B cell (primary cell): ENCODE data around the gene DNAH10. TPM values are rescaled to one million over a fixed set of nuclear protein-coding genes. Genes with fewer than 3 reads are reported as not detected.

Experiments
- ATAC-seq: fragments of 200-7000 bp; cut with Tn5 transposase; one replicate; pipeline ENCODE4 v1.10.0; 2021; ENCODE audit warnings: low read depth, mild to moderate bottlenecking, moderate number of reproducible peaks, moderate library complexity
- CTCF ChIA-PET: fragments of 350-600 bp; sonication (Branson Sonifier 250); formaldehyde crosslinking; loops from one replicate; lab custom pipeline; 2021; ENCODE audit warnings: antibody characterized with exemption, inconsistent platforms; lab: Charles Lee
- POLR2A ChIA-PET: fragments of 350-600 bp; sonication (Branson Sonifier 250); formaldehyde crosslinking; loops from one replicate; lab custom pipeline; 2021; ENCODE audit warnings: antibody characterized with exemption; lab: Charles Lee
- DNase-seq: peaks from one replicate; pipeline ENCODE4 v3.0.0; 2013
- H2AFZ ChIP-seq: 2 replicates; pipeline ENCODE4 v1.6.1; 2012; ENCODE audit warnings: mild to moderate bottlenecking, low read depth, low read length; ENCODE audit not compliant: insufficient read depth, poor library complexity, severe bottlenecking
- H3K27ac ChIP-seq, 2 donors: 1 replicate in 1 of 2; 2 replicates in 1 of 2; pipeline ENCODE4 v1.5.1; 2012 to 2013; ENCODE audit warnings: low read length in 2 of 2, mild to moderate bottlenecking in 2 of 2, moderate library complexity in 1 of 2
- H3K27me3 ChIP-seq, 4 experiments: fragments of 200-600 bp in 1 of 4; sonication (generic) in 1 of 4; replicated peaks in 1 of 4; 1 replicate in 2 of 4; 2 replicates in 2 of 4; pipeline versions ENCODE4 v1.6.1 to v1.7.0; 2013 to 2016; ENCODE audit warnings: low read length in 3 of 4, mild to moderate bottlenecking in 2 of 4, mixed read lengths in 1 of 4, moderate library complexity in 1 of 4; ENCODE audit not compliant: insufficient read depth in 4 of 4, control insufficient read depth in 3 of 4; ENCODE audit errors: control extremely low read depth in 1 of 4
- H3K36me3 ChIP-seq, 2 experiments: replicated peaks in 1 of 2; 1 replicate in 1 of 2; 2 replicates in 1 of 2; pipeline versions ENCODE4 v1.6.1 to v1.7.1; 2013; ENCODE audit warnings: low read length in 1 of 2; ENCODE audit not compliant: insufficient read depth in 2 of 2, control insufficient read depth in 1 of 2; ENCODE audit errors: control extremely low read depth in 1 of 2, extremely low read depth in 1 of 2
- H3K4me1 ChIP-seq, 2 donors: fragments of 200-600 bp in 1 of 2; sonication (generic) in 1 of 2; 1 replicate in 1 of 2; 2 replicates in 1 of 2; pipeline versions ENCODE4 v1.5.1 to v1.6.1; 2013 to 2017; ENCODE audit warnings: low read length in 2 of 2; ENCODE audit not compliant: control insufficient read depth in 2 of 2, insufficient read depth in 2 of 2
- H3K4me2 ChIP-seq: replicated peaks from 2 replicates; pipeline ENCODE3; 2012; ENCODE audit warnings: mild to moderate bottlenecking, low read depth, low read length; ENCODE audit not compliant: poor library complexity, severe bottlenecking
- H3K4me3 ChIP-seq, 5 experiments: fragments of 200-600 bp in 1 of 5; sonication (generic) in 1 of 5; 1 replicate in 3 of 5; 2 replicates in 2 of 5; pipeline versions ENCODE4 v1.5.1 to v1.7.0; 2011 to 2016; ENCODE audit warnings: low read length in 4 of 5, mild to moderate bottlenecking in 4 of 5, low read depth in 2 of 5, control low read depth in 1 of 5, moderate library complexity in 1 of 5; ENCODE audit not compliant: insufficient read depth in 1 of 5; ENCODE audit errors: control extremely low read depth in 1 of 5, extremely low read depth in 1 of 5
- H3K79me2 ChIP-seq: fragments of 200-600 bp; sonication (generic); one replicate; pipeline ENCODE4 v1.6.0; 2016; ENCODE audit warnings: low read length; ENCODE audit not compliant: control insufficient read depth, insufficient read depth
- H3K9ac ChIP-seq: fragments of 200-600 bp; sonication (generic); 2 replicates; pipeline ENCODE4 v1.6.1; 2017; ENCODE audit warnings: mild to moderate bottlenecking, low read length, moderate library complexity
- H3K9me3 ChIP-seq, 3 donors: one replicate each; pipeline versions ENCODE4 v1.6.1 to v1.7.1; 2013; ENCODE audit warnings: low read length in 2 of 3; ENCODE audit not compliant: control insufficient read depth in 2 of 3, insufficient read depth in 1 of 3; ENCODE audit errors: control extremely low read depth in 1 of 3
- H4K20me1 ChIP-seq: 2 replicates; pipeline ENCODE4 v1.6.0; 2012; ENCODE audit warnings: mild to moderate bottlenecking, low read length; ENCODE audit not compliant: insufficient read depth, control insufficient read depth, poor library complexity, severe bottlenecking
- H3K27ac Mint-ChIP-seq: one replicate; pipeline ENCODE4 v1.8.0; 2021; ENCODE audit warnings: mixed read lengths
- H3K27me3 Mint-ChIP-seq: one replicate; pipeline ENCODE4 v1.8.0; 2021; ENCODE audit warnings: mixed read lengths
- H3K4me1 Mint-ChIP-seq: one replicate; pipeline ENCODE4 v1.8.0; 2021; ENCODE audit warnings: mixed read lengths
- H3K4me3 Mint-ChIP-seq: one replicate; pipeline ENCODE4 v1.8.0; 2021; ENCODE audit warnings: mixed read lengths
- H3K9me3 Mint-ChIP-seq: one replicate; pipeline ENCODE4 v1.8.0; 2022; ENCODE audit warnings: mixed read lengths; ENCODE audit not compliant: insufficient read depth
- EZH2 ChIP-seq: IDR thresholded peaks from 2 replicates; pipeline ENCODE4 v1.6.1; 2012; ENCODE audit warnings: borderline replicate concordance, low read depth, mild to moderate bottlenecking, moderate library complexity, low read length; ENCODE audit not compliant: insufficient read depth, poor library complexity, severe bottlenecking
- WGBS: methylation state at CpG from one replicate; pipeline ENCODE4 v1.1.5; 2013; ENCODE audit warnings: missing lambda C conversion rate; ENCODE audit not compliant: insufficient coverage; 5-methylcytosine and 5-hydroxymethylcytosine counted together
- intact Hi-C: fragments of 100-400 bp; cut with micrococcal nuclease; formaldehyde crosslinking; loops from one replicate; pipeline ENCODE4 v1.10.0; 2022
- polyA plus RNA-seq: library from polyadenylated mRNA; depleted of rRNA; stranded (reverse); fragments of >200 nt; gene quantifications from 2 replicates; pipeline ENCODE4 v1.2.3, GENCODE V29; 2012
- total RNA-seq, 2 donors: library from RNA; stranded (reverse); fragments of 120-200 nt in 1 of 2; gene quantifications; 1 replicate in 1 of 2; 2 replicates in 1 of 2; pipeline versions ENCODE4 v1.2.3 to v1.2.4, GENCODE V29; 2013 to 2022
- TF ChIP-seq, protein P1 (sequence below): fragments of 200-600 bp; IDR thresholded peaks from one replicate; pipeline ENCODE4 v1.8.0; 2022; ENCODE audit warnings: antibody characterized with exemption, mild to moderate bottlenecking

Gene DNAH10
- total and polyA plus RNA-seq, 2 donors (not counting 1 experiment from before 2014, with no cell fraction given): 0.24 to 0.99 TPM

GRCh38 chr12:123772074-123772473 is 10.0 kb downstream of the DNAH10 start:
- H2AFZ ChIP-seq: no peak overlapping the region
- Mint-ChIP-seq H3K4me1 (peaks cover 5% of the 10 kb centered on the region), H3K4me3 (no peak overlapping the region), H3K27ac (no peak overlapping the region), H3K9me3 (peaks cover 5% of the 10 kb centered on the region), H3K27me3 (no peaks in the 10 kb centered on the region)
- H3K4me3 ChIP-seq: no peak overlapping the region
- H3K36me3 ChIP-seq: no peaks in the 10 kb centered on the region
- no peak overlapping the region for H3K27ac ChIP-seq
- H4K20me1 ChIP-seq: no peaks in the 10 kb centered on the region
- peaks cover 0 to 8% of the 10 kb centered on the region in 2 donors for H3K4me1 ChIP-seq
- 91% methylated on average over 3 of the region's 5 CpGs for WGBS
- no peaks in the 10 kb centered on the region for H3K79me2 ChIP-seq
- peaks cover 0 to 4% (median 0%) of the 10 kb centered on the region in 4 experiments for H3K27me3 ChIP-seq
- TF ChIP-seq EZH2: no peak
- TF ChIP-seq, protein P1, sequence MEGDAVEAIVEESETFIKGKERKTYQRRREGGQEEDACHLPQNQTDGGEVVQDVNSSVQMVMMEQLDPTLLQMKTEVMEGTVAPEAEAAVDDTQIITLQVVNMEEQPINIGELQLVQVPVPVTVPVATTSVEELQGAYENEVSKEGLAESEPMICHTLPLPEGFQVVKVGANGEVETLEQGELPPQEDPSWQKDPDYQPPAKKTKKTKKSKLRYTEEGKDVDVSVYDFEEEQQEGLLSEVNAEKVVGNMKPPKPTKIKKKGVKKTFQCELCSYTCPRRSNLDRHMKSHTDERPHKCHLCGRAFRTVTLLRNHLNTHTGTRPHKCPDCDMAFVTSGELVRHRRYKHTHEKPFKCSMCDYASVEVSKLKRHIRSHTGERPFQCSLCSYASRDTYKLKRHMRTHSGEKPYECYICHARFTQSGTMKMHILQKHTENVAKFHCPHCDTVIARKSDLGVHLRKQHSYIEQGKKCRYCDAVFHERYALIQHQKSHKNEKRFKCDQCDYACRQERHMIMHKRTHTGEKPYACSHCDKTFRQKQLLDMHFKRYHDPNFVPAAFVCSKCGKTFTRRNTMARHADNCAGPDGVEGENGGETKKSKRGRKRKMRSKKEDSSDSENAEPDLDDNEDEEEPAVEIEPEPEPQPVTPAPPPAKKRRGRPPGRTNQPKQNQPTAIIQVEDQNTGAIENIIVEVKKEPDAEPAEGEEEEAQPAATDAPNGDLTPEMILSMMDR: no peak
- no peak overlapping the region for H3K4me2 ChIP-seq
- H3K9me3 ChIP-seq: peaks cover 0 to 4% (median 4%) of the 10 kb centered on the region in 3 donors
- intact Hi-C loops: no loop called here
- ATAC-seq (no peak), DNase-seq (no peak)
- CTCF ChIA-PET: no interaction called here
- POLR2A ChIA-PET: no interaction called here
- H3K9ac ChIP-seq: no peak overlapping the region

DNA sequence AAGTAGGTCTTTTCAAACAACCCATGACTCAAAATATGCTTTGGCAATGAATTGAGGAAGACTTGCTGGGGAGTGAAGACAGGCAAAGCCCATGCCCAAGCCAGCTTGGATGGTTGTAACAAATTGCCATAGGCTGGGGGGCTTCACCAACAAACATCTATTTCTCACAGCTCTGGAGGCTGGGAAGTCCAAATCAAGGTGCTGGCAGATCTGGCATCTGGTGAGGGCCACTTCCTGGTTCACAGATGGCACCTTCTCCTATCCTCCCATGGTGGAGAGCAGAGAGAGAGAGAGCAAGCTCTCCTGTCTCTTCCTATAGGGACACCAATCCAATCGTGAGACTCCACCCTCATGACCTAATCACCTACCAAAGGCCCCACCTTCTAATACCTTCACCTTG is 11.3 kb downstream of the DNAH10 start:
- Histone ChIP-seq H3K27ac (no peak overlapping the region), H3K79me2 (no peaks in the 10 kb centered on the region), H3K4me1 (no peaks in the 10 kb centered on the region), H4K20me1 (no peaks in the 10 kb centered on the region), H3K36me3 (no peaks in the 10 kb centered on the region), H2AFZ (no peak overlapping the region), H3K27me3 (peaks cover 0 to 4% (median 0%) of the 10 kb centered on the region in 4 experiments), H3K4me2 (no peak overlapping the region), H3K9me3 (peaks cover 0 to 4% (median 4%) of the 10 kb centered on the region in 3 donors), H3K9ac (no peak overlapping the region), H3K4me3 (no peak overlapping the region)
- WGBS: 100% methylated on average over 1 of the region's 1 CpG
- DNase-seq: no peak
- Mint-ChIP-seq H3K27me3 (no peaks in the 10 kb centered on the region), H3K27ac (no peak overlapping the region), H3K9me3 (peaks cover 5% of the 10 kb centered on the region), H3K4me3 (no peak overlapping the region), H3K4me1 (no peaks in the 10 kb centered on the region)
- TF ChIP-seq, protein P1: no peak
- TF ChIP-seq EZH2: no peak
- intact Hi-C loops: no loop called here
- no peak for ATAC-seq
- ChIA-PET POLR2A (no interaction called here), CTCF (no interaction called here)
